Natural killer cell (primary cell): ENCODE data around the gene CITED1. TPM values are rescaled to one million over a fixed set of nuclear protein-coding genes. Genes with fewer than 3 reads are reported as not detected.

ENCODE experiments used
- ATAC-seq, 3 donors: fragments of 150-1000 bp in 2 of 3; fragments of 200-7000 bp in 1 of 3; cut with Tn5 transposase; 1 replicate in 1 of 3; 2 replicates in 2 of 3; pipeline ENCODE4 v1.10.0; 2021; ENCODE audit warnings: mild to moderate bottlenecking in 2 of 3, moderate library complexity in 2 of 3
- DNase-seq, 2 donors: peaks; one replicate each; pipeline versions ENCODE4 v3.0.0 to v3.0.0-alpha.2; 2013 to 2021; ENCODE audit warnings: mixed read lengths in 1 of 2
- H3K27ac ChIP-seq: one replicate; pipeline ENCODE4 v1.5.1; 2013; ENCODE audit warnings: mild to moderate bottlenecking, low read length
- H3K27me3 ChIP-seq: one replicate; pipeline ENCODE4 v1.6.1; 2013; ENCODE audit warnings: low read length; ENCODE audit not compliant: control insufficient read depth, insufficient read depth
- H3K36me3 ChIP-seq: one replicate; pipeline ENCODE4 v1.6.1; 2013; ENCODE audit warnings: low read length; ENCODE audit not compliant: control insufficient read depth, insufficient read depth
- H3K4me1 ChIP-seq: one replicate; pipeline ENCODE4 v1.6.1; 2013; ENCODE audit warnings: low read length; ENCODE audit not compliant: control insufficient read depth, insufficient read depth
- H3K4me3 ChIP-seq: one replicate; pipeline ENCODE4 v1.5.1; 2013; ENCODE audit warnings: low read length
- H3K9me3 ChIP-seq: one replicate; pipeline ENCODE4 v1.6.1; 2013; ENCODE audit warnings: low read length; ENCODE audit not compliant: control insufficient read depth, insufficient read depth
- H3K27ac Mint-ChIP-seq, 2 donors: one replicate each; pipeline ENCODE4 v1.8.0; 2022; ENCODE audit warnings: mild to moderate bottlenecking in 2 of 2, mixed read lengths in 2 of 2, moderate library complexity in 1 of 2
- H3K27me3 Mint-ChIP-seq, 2 donors: one replicate each; pipeline ENCODE4 v1.8.0; 2022; ENCODE audit warnings: low read depth in 2 of 2, mixed read lengths in 2 of 2
- H3K36me3 Mint-ChIP-seq: one replicate; pipeline ENCODE4 v1.8.0; 2022; ENCODE audit warnings: mixed read lengths
- H3K4me1 Mint-ChIP-seq, 2 donors: one replicate each; pipeline ENCODE4 v1.8.0; 2022; ENCODE audit warnings: mixed read lengths in 2 of 2
- H3K4me3 Mint-ChIP-seq: one replicate; pipeline ENCODE4 v1.8.0; 2022; ENCODE audit warnings: mild to moderate bottlenecking, moderate library complexity, mixed read lengths
- H3K9me3 Mint-ChIP-seq, 2 donors: one replicate each; pipeline ENCODE4 v1.8.0; 2022; ENCODE audit warnings: mixed read lengths in 2 of 2
- WGBS: methylation state at CpG from one replicate; pipeline ENCODE4 v1.1.7; 2013; ENCODE audit warnings: missing lambda C conversion rate; ENCODE audit not compliant: insufficient coverage; 5-methylcytosine and 5-hydroxymethylcytosine counted together
- intact Hi-C: fragments of 100-400 bp; cut with micrococcal nuclease; formaldehyde crosslinking; loops from one replicate; pipeline ENCODE4 v1.14.2; 2022
- total RNA-seq, 4 donors: library from RNA; stranded (reverse); fragments of 120-200 nt in 1 of 4; gene quantifications; one replicate each; pipeline versions ENCODE4 v1.2.3 to v1.2.4, GENCODE V29; 2013 to 2022
- TF ChIP-seq, protein P1 (sequence below): fragments of 200-600 bp; IDR thresholded peaks from one replicate; pipeline ENCODE4 v1.8.0; 2022; ENCODE audit warnings: antibody characterized with exemption

CITED1 gene
- total RNA-seq, 3 donors from 2014 or later (not counting 1 experiment from before 2014, with no cell fraction given): 0.49 TPM; not detected in 2

GRCh38 chrX:72268597-72269365 is 36.9 kb downstream of the CITED1 start:
- Mint-ChIP-seq H3K27ac (peak overlapping the region; percentile 45 to 64), H3K4me3 (no peak overlapping the region), H3K36me3 (peaks cover 15% of the 10 kb centered on the region), H3K4me1 (peaks cover 4 to 34% of the 10 kb centered on the region in 2 donors), H3K9me3 (no peaks in the 10 kb centered on the region), H3K27me3 (no peaks in the 10 kb centered on the region)
- Histone ChIP-seq H3K9me3 (no peaks in the 10 kb centered on the region), H3K27me3 (no peaks in the 10 kb centered on the region), H3K27ac (no peak overlapping the region), H3K4me3 (no peak overlapping the region), H3K36me3 (peaks cover 39% of the 10 kb centered on the region), H3K4me1 (no peaks in the 10 kb centered on the region)
- intact Hi-C loops: no loop called here
- DNase-seq (no peak), ATAC-seq (no peak)
- WGBS: 100% methylated on average over 1 of the region's 2 CpGs
- TF ChIP-seq, protein P1, sequence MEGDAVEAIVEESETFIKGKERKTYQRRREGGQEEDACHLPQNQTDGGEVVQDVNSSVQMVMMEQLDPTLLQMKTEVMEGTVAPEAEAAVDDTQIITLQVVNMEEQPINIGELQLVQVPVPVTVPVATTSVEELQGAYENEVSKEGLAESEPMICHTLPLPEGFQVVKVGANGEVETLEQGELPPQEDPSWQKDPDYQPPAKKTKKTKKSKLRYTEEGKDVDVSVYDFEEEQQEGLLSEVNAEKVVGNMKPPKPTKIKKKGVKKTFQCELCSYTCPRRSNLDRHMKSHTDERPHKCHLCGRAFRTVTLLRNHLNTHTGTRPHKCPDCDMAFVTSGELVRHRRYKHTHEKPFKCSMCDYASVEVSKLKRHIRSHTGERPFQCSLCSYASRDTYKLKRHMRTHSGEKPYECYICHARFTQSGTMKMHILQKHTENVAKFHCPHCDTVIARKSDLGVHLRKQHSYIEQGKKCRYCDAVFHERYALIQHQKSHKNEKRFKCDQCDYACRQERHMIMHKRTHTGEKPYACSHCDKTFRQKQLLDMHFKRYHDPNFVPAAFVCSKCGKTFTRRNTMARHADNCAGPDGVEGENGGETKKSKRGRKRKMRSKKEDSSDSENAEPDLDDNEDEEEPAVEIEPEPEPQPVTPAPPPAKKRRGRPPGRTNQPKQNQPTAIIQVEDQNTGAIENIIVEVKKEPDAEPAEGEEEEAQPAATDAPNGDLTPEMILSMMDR: no peak

DNA sequence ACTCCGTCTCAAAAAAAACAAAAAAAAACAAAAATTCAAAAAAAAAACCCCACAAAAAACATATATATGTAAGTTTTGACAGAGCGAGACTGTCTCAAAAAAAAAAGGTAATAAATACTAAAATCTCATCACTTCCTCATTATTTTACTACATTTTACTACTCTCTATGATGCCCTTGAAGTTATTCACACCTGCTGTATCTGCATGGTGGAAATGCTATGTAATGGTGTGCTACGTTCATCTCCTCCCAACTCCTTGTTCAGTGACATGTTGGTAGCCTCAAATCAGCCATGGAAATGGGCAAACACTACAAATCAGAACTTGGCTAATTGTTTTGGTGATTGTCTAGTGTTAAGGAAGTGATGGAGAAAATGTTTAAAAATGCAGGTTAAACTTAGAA is 40.5 kb downstream of the CITED1 start:
- Histone ChIP-seq H3K27me3 (no peaks in the 10 kb centered on the region), H3K27ac (no peak overlapping the region), H3K4me1 (peaks cover 4% of the 10 kb centered on the region), H3K9me3 (no peaks in the 10 kb centered on the region), H3K4me3 (no peak overlapping the region), H3K36me3 (peaks cover 13% of the 10 kb centered on the region)
- ATAC-seq: no peak
- Mint-ChIP-seq H3K27ac (no peak overlapping the region), H3K36me3 (no peaks in the 10 kb centered on the region), H3K9me3 (no peaks in the 10 kb centered on the region), H3K4me3 (no peak overlapping the region), H3K27me3 (no peaks in the 10 kb centered on the region), H3K4me1 (peaks cover 0 to 18% of the 10 kb centered on the region in 2 donors)
- no peak for DNase-seq
- intact Hi-C loops: no loop called here
- WGBS: 100% methylated on average over 1 of the region's 3 CpGs
- TF ChIP-seq, protein P1: no peak

- WGBS: 54% methylated on average over 6 of the region's 7 CpGs
- Histone ChIP-seq H3K4me1 (peaks cover 4% of the 10 kb centered on the region), H3K4me3 (no peak overlapping the region), H3K27ac (no peak overlapping the region), H3K27me3 (no peaks in the 10 kb centered on the region), H3K9me3 (no peaks in the 10 kb centered on the region), H3K36me3 (no peaks in the 10 kb centered on the region)
- Mint-ChIP-seq H3K27me3 (peaks cover 0 to 4% of the 10 kb centered on the region in 2 donors), H3K4me1 (peaks cover 0 to 7% of the 10 kb centered on the region in 2 donors), H3K4me3 (no peak overlapping the region), H3K9me3 (no peaks in the 10 kb centered on the region), H3K27ac (peak overlapping the region in 1 of 2 donors; percentile 12), H3K36me3 (no peaks in the 10 kb centered on the region)
- intact Hi-C loops: no loop called here
- DNase-seq (no peak), ATAC-seq (no peak)
- TF ChIP-seq, protein P1: no peak
Measured at GRCh38 chrX:72262077-72262476, 43.6 kb downstream of the CITED1 start.
